AG09319 (cell line): ENCODE data around the gene GADD45B.

Experiments
- DNase-seq: peaks from one replicate; pipeline ENCODE4 v3.0.0-alpha.2; 2010; ENCODE audit warnings: low read depth; ENCODE audit errors: extremely low read depth
- CTCF ChIP-seq: IDR thresholded peaks from 2 replicates; pipeline ENCODE4 v1.5.1; 2011; ENCODE audit warnings: low read depth, mild to moderate bottlenecking, inconsistent platforms, low read length, moderate library complexity

GADD45B gene

GRCh38 chr19:2485428-2485827 is 9.5 kb downstream of the GADD45B start:
- DNase-seq: no peak
- TF ChIP-seq CTCF: no peak

DNA sequence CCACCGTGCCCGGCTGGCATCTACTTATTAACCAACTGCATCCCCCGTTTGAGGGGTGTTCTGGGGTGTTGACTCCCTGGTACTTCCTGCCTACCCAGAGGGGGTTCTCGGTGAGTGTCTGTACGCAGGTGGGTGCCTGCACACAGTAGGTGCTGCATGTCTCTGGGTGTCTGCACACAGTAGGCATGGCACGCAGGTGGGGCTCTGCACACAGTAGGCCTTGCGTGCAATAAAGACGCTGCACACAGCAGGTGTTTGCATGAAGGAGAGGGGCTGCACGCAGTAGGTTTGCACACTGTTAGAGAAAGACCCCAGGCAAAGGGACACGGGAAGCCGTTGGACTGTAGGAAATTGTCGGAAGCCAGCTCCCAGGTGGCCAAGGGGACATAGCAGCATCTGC is 11.2 kb downstream of the GADD45B start:
- no peak for TF ChIP-seq CTCF

GRCh38 chr19:2487842-2488241 is 11.9 kb downstream of the GADD45B start:
- no peak for DNase-seq
- no peak for TF ChIP-seq CTCF

More for the DNA sequence above, 11.2 kb downstream of the GADD45B start:
- DNase-seq: no peak

- DNase-seq: no peak
- TF ChIP-seq CTCF: no peak
Observed at GRCh38 chr19:2488405-2488941, 12.5 kb downstream of the GADD45B start.

- no peak for DNase-seq
- TF ChIP-seq CTCF: no peak
Observed at GRCh38 chr19:2488942-2489731, 13.2 kb downstream of the GADD45B start.

DNA sequence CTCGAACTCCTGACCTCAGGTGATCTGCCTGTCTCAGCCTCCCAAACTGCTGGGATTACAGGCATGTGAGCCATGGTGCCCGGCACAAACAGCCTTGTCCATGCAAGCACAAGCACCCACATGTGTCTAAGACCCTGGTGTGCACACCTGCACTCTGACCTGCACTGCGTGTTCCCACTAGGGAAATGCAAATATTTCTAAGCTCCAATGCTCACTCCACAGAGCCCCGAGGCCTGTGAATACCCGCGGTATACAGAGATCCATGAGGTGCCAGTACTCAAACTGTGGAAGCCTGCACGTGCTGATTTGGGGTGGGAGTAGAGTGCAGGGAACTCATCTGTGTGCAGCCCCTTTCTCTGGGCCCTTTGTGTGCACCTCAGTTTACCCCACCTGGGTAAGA is 14.7 kb downstream of the GADD45B start:
- DNase-seq: no peak
- TF ChIP-seq CTCF: no peak

DNA sequence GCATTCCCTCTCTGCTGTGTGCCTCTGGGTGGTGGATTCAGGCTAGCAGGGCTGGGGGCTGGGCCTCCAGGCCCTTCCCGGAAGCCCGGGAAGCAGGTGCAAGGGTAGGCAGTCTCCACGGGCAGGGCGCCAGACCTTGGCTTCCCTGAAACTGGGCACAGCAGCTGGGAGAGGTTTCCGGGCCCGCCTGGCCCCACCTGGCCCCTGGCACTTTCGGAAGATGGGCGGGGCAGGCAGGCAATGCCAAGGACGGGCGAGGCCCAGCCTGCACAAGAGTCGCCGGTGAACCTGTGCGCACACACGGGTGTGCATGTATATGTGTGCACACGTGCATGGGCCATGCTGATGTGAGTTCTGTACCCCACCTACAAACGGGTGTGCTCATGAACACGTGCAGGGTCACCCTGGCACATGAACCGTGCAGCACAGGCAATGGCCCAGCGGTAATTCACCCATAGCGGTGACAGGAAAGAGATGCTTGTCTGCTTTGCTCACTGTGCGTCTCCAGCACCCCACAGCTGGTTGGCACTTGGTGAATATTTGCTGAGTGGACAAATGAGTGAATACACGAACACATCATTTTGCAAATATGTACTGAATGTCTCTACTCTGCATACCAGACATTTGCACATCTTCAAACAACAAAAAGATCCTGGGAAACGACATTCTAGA is 15.3 kb downstream of the GADD45B start:
- no peak for DNase-seq
- no peak for TF ChIP-seq CTCF
